Stomach (tissue), 9 donors: ENCODE data around the gene EIF2S1. TPM values are rescaled to one million over a fixed set of nuclear protein-coding genes. Genes with fewer than 3 reads are reported as not detected.

Experiments used
- DNase-seq, 2 donors: peaks; one replicate each; pipeline versions ENCODE4 v3.0.0 to v3.0.0-alpha.2; 2013 to 2019
- H3K27ac ChIP-seq, 5 donors: fragments of 200-600 bp in 4 of 5; sonication (generic) in 4 of 5; one replicate each; pipeline ENCODE4 v1.5.1; 2013 to 2019; ENCODE audit warnings: mild to moderate bottlenecking in 1 of 5, moderate library complexity in 1 of 5
- H3K27me3 ChIP-seq, 3 donors: fragments of 200-600 bp; sonication (generic); one replicate each; pipeline ENCODE4 v1.5.1; 2017 to 2019; ENCODE audit warnings: mixed run types in 1 of 3
- H3K36me3 ChIP-seq, 4 donors: fragments of 200-600 bp; sonication (generic); 1 replicate in 3 of 4; 2 replicates in 1 of 4; pipeline ENCODE4 v1.5.1; 2016 to 2019
- H3K4me1 ChIP-seq, 4 donors: fragments of 200-600 bp; sonication (generic); one replicate each; pipeline ENCODE4 v1.5.1; 2016 to 2019
- H3K4me3 ChIP-seq, 4 donors: fragments of 200-600 bp; sonication (generic) in 3 of 4; one replicate each; pipeline ENCODE4 v1.5.1; 2016 to 2019; ENCODE audit warnings: mild to moderate bottlenecking in 1 of 4
- H3K9me3 ChIP-seq, 4 donors: fragments of 200-600 bp; sonication (generic); one replicate each; pipeline ENCODE4 v1.5.1; 2016 to 2019
- CTCF ChIP-seq, 7 experiments: fragments of 450-650 bp in 4 of 7; fragments of 200-600 bp in 3 of 7; sonication (generic) in 3 of 7; IDR thresholded peaks; one replicate each; pipeline ENCODE4 v1.5.1; 2016 to 2019; ENCODE audit warnings: antibody characterized with exemption in 7 of 7, control low read depth in 2 of 7, mild to moderate bottlenecking in 1 of 7
- EP300 ChIP-seq: sonication (generic); formaldehyde crosslinking; IDR thresholded peaks from one replicate; pipeline ENCODE4 v1.6.1; 2017; ENCODE audit warnings: antibody characterized with exemption
- POLR2A ChIP-seq, 4 donors: fragments of 450-650 bp; IDR thresholded peaks; one replicate each; pipeline ENCODE4 v1.6.1; 2016; ENCODE audit warnings: antibody characterized with exemption in 4 of 4, control low read depth in 2 of 4, mild to moderate bottlenecking in 1 of 4, moderate library complexity in 1 of 4
- POLR2AphosphoS5 ChIP-seq, 3 donors: sonication (generic); formaldehyde crosslinking; IDR thresholded peaks; one replicate each; pipeline ENCODE4 v1.6.1; 2016; ENCODE audit warnings: antibody characterized with exemption in 3 of 3
- WGBS, 5 donors: extraction: QIAGEN DNeasy Blood & Tissue Kit in 3 of 5; methylation state at CpG; one replicate each; pipeline versions ENCODE4 v1.1.5 to v1.1.7; 2013 to 2018; 5-methylcytosine and 5-hydroxymethylcytosine counted together
- intact Hi-C: fragments of 100-400 bp; cut with DNase I; formaldehyde crosslinking; loops from one replicate; pipeline ENCODE4 v1.15.1; 2023; ENCODE audit warnings: low total_unique reads
- polyA plus RNA-seq, 3 donors: library from polyadenylated mRNA; stranded (reverse); fragments of 200-250 nt; gene quantifications; one replicate each; pipeline ENCODE4 v1.2.3, GENCODE V29; 2013
- total RNA-seq, 5 donors: library from RNA; depleted of rRNA; stranded (reverse); fragments of >200 nt; gene quantifications; one replicate each; pipeline versions ENCODE4 v1.1.0 to v1.2.3, GENCODE V29; 2014 to 2016
- donor health status: healthy with polysubstance abuse.
- donor health status: Bipolar disorder and iron deficiency.
- donor health status: healthy.

The EIF2S1 gene
- total and polyA plus RNA-seq, 8 donors: 15.6 to 149 (median 42.6) TPM

GRCh38 chr14:67392800-67393199, 32.7 kb downstream of the EIF2S1 start:
- H3K9me3 ChIP-seq: no peaks in the 10 kb centered on the region
- intact Hi-C loops: no loop called here
- 79 to 91% (median 87%) methylated on average over 5 to 9 of the region's 9 CpGs for WGBS, 5 donors
- no peaks in the 10 kb centered on the region for H3K4me1 ChIP-seq
- DNase-seq: no peak
- no peak for TF ChIP-seq EP300
- no peak for TF ChIP-seq POLR2A (IDR thresholded peaks at IDR 0.05)
- no peak for TF ChIP-seq POLR2AphosphoS5 (IDR thresholded peaks at IDR 0.05)
- TF ChIP-seq CTCF (IDR thresholded peaks at IDR 0.05): no peak
- no peaks in the 10 kb centered on the region for H3K27me3 ChIP-seq
- H3K4me3 ChIP-seq: no peak overlapping the region
- H3K36me3 ChIP-seq: peaks cover 0 to 25% (median 15%) of the 10 kb centered on the region in 4 donors
- H3K27ac ChIP-seq: no peak overlapping the region

DNA sequence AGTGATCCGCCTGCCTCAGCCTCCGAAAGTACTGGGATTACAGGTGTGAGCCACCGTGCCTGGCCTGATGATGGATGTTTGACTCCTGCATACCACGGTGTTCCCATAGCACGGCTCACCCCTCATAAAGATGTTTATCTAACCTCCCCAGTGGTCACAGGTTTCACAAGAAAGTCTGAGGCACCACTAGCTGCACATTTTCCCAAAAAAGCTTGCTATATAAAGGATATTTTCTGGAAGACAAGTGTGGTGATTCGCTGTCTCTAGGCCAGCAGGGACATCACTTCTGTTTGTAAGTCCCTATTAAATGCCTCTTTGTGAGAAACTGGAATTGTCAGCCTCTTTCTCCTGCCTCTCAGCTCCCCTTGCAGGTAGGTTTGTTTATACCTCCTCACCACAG, 33.6 kb downstream of the EIF2S1 start:
- peaks cover 0 to 16% (median 7%) of the 10 kb centered on the region in 4 donors for H3K36me3 ChIP-seq
- no peak overlapping the region for H3K4me3 ChIP-seq
- no peaks in the 10 kb centered on the region for H3K27me3 ChIP-seq
- no peak for TF ChIP-seq POLR2AphosphoS5 (IDR thresholded peaks at IDR 0.05)
- TF ChIP-seq POLR2A (IDR thresholded peaks at IDR 0.05): no peak
- TF ChIP-seq CTCF (IDR thresholded peaks at IDR 0.05): no peak
- TF ChIP-seq EP300: no peak
- H3K9me3 ChIP-seq: no peaks in the 10 kb centered on the region
- DNase-seq: no peak
- no peaks in the 10 kb centered on the region for H3K4me1 ChIP-seq
- 64 to 77% (median 74%) methylated on average over 6 of the region's 6 CpGs for WGBS, 5 donors
- H3K27ac ChIP-seq: no peak overlapping the region
- intact Hi-C loops: no loop called here

GRCh38 chr14:67395086-67395875, 35.2 kb downstream of the EIF2S1 start:
- H3K27me3 ChIP-seq: no peaks in the 10 kb centered on the region

GRCh38 chr14:67395876-67396189, 35.7 kb downstream of the EIF2S1 start:
- no peak overlapping the region for H3K4me3 ChIP-seq
- no peaks in the 10 kb centered on the region for H3K27me3 ChIP-seq
- H3K9me3 ChIP-seq: no peaks in the 10 kb centered on the region
- intact Hi-C loops: no loop called here
- H3K27ac ChIP-seq: no peak overlapping the region
- H3K4me1 ChIP-seq: no peaks in the 10 kb centered on the region
- TF ChIP-seq EP300: no peak
- TF ChIP-seq POLR2AphosphoS5 (IDR thresholded peaks at IDR 0.05): no peak
- no peak for TF ChIP-seq POLR2A (IDR thresholded peaks at IDR 0.05)
- peaks cover 0 to 15% (median 6%) of the 10 kb centered on the region in 4 donors for H3K36me3 ChIP-seq
- DNase-seq: no peak
- 78 to 96% (median 89%) methylated on average over 5 of the region's 5 CpGs for WGBS, 5 donors

More at GRCh38 chr14:67395086-67395875, 35.2 kb downstream of the EIF2S1 start:
- H3K9me3 ChIP-seq: no peaks in the 10 kb centered on the region
- H3K4me3 ChIP-seq: no peak overlapping the region
- TF ChIP-seq EP300 (no peak), CTCF (IDR thresholded peaks at IDR 0.05) (no peak), POLR2A (IDR thresholded peaks at IDR 0.05) (no peak), POLR2AphosphoS5 (IDR thresholded peaks at IDR 0.05) (no peak)
- intact Hi-C loops: no loop called here
- WGBS, 5 donors: 71 to 86% (median 82%) methylated on average over 13 to 16 of the region's 16 CpGs
- H3K36me3 ChIP-seq: peaks cover 0 to 16% (median 7%) of the 10 kb centered on the region in 4 donors
- no peak for DNase-seq
- no peaks in the 10 kb centered on the region for H3K4me1 ChIP-seq
- H3K27ac ChIP-seq: no peak overlapping the region

GRCh38 chr14:67396381-67396970, 36.3 kb downstream of the EIF2S1 start:
- Histone ChIP-seq H3K36me3 (peaks cover 0 to 15% (median 6%) of the 10 kb centered on the region in 4 donors), H3K27me3 (no peaks in the 10 kb centered on the region), H3K4me3 (no peak overlapping the region), H3K4me1 (no peaks in the 10 kb centered on the region), H3K9me3 (no peaks in the 10 kb centered on the region), H3K27ac (no peak overlapping the region)
- no peak for DNase-seq
- TF ChIP-seq POLR2AphosphoS5 (IDR thresholded peaks at IDR 0.05) (no peak), POLR2A (IDR thresholded peaks at IDR 0.05) (no peak), CTCF (IDR thresholded peaks at IDR 0.05) (no peak), EP300 (no peak)
- WGBS, 5 donors: 65 to 79% (median 70%) methylated on average over 2 of the region's 2 CpGs
- intact Hi-C loops: no loop called here
